NB4 (cell line): Measurements from ENCODE around the gene DRC7.

Experiments used
- POLR2A ChIP-seq: IDR thresholded peaks from 2 replicates; pipeline ENCODE4 v1.6.1; 2011; ENCODE audit warnings: mild to moderate bottlenecking; ENCODE audit not compliant: insufficient read length; ENCODE audit errors: extremely low read depth
- TF ChIP-seq, protein P1 (sequence below): IDR thresholded peaks from one replicate; pipeline ENCODE4 v1.5.1; 2012; ENCODE audit warnings: low read depth, low read length

DNA sequence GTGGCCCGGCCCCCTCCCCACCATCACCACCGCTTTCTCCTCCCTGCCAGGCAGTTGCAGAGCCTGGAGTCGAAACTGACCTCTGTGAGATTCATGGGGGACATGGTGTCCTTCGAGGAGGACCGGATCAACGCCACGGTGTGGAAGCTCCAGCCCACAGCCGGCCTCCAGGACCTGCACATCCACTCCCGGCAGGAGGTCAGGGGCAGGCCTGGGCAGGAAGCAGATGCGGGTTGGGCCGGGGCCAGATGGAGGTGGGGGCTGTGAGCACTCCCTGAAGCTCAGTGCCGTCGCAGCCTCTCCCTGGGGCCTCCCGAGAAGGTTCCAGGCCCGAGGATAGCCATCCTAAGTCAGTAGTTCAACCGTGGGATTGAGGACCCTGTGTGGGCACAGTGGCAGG is 40.7 kb upstream of the DRC7 start:
- no peak for TF ChIP-seq POLR2A
- TF ChIP-seq, protein P1, sequence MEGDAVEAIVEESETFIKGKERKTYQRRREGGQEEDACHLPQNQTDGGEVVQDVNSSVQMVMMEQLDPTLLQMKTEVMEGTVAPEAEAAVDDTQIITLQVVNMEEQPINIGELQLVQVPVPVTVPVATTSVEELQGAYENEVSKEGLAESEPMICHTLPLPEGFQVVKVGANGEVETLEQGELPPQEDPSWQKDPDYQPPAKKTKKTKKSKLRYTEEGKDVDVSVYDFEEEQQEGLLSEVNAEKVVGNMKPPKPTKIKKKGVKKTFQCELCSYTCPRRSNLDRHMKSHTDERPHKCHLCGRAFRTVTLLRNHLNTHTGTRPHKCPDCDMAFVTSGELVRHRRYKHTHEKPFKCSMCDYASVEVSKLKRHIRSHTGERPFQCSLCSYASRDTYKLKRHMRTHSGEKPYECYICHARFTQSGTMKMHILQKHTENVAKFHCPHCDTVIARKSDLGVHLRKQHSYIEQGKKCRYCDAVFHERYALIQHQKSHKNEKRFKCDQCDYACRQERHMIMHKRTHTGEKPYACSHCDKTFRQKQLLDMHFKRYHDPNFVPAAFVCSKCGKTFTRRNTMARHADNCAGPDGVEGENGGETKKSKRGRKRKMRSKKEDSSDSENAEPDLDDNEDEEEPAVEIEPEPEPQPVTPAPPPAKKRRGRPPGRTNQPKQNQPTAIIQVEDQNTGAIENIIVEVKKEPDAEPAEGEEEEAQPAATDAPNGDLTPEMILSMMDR: no peak
